SK-N-SH (cell line): Measurements from ENCODE around the gene DBH. TPM values are rescaled to one million over a fixed set of nuclear protein-coding genes. Genes with fewer than 3 reads are reported as not detected.

Experiments
- CTCF ChIA-PET: fragments of 300-600, 350-600 bp; formaldehyde crosslinking; extraction: SDS; loops from one replicate; lab custom pipeline; 2021; lab: Yijun Ruan, JAX
- POLR2A ChIA-PET: fragments of 350-600 bp; sonication (Branson Sonifier 250); formaldehyde crosslinking; extraction: SDS; loops from one replicate; lab custom pipeline; 2020; ENCODE audit warnings: antibody characterized with exemption, inconsistent platforms; lab: Yijun Ruan, JAX
- DNase-seq: peaks from one replicate; pipeline ENCODE4 v3.0.0; 2012
- H2AFZ ChIP-seq: fragments of 200-600 bp; sonication (generic); 2 replicates; pipeline ENCODE4 v1.8.1; 2016; ENCODE audit warnings: antibody characterized with exemption, mild to moderate bottlenecking, low read depth
- H3F3A ChIP-seq: fragments of 200-600 bp; sonication (generic); replicated peaks from 2 replicates; pipeline ENCODE3; 2016; ENCODE audit warnings: antibody characterized with exemption, mild to moderate bottlenecking; ENCODE audit not compliant: insufficient read depth
- H3K27ac ChIP-seq, 2 experiments: fragments of 200-500 bp in 1 of 2; fragments of 200-600 bp in 1 of 2; sonication (Bioruptor generic) in 1 of 2; sonication (generic), shearing (Covaris generic) in 1 of 2; 2 replicates each; pipeline versions ENCODE4 v1.5.1 to v1.6.1; 2014 to 2016; ENCODE audit warnings: low read depth in 2 of 2, inconsistent platforms in 1 of 2, low read length in 1 of 2, mild to moderate bottlenecking in 1 of 2, mixed read lengths in 1 of 2
- H3K27me3 ChIP-seq: fragments of 200-600 bp; sonication (generic), shearing (Covaris generic); 2 replicates; pipeline ENCODE4 v1.6.1; 2016; ENCODE audit warnings: mixed run types; ENCODE audit not compliant: insufficient read depth
- H3K36me3 ChIP-seq, 2 experiments: fragments of 200-500 bp in 1 of 2; fragments of 200-600 bp in 1 of 2; sonication (Bioruptor generic) in 1 of 2; sonication (generic) in 1 of 2; replicated peaks in 1 of 2; 2 replicates each; pipeline versions ENCODE3 to v1.5.1; 2014 to 2016; ENCODE audit warnings: low read length in 1 of 2, mild to moderate bottlenecking in 1 of 2; ENCODE audit not compliant: insufficient read depth in 2 of 2, control insufficient read depth in 1 of 2
- H3K4me1 ChIP-seq, 2 experiments: fragments of 200-500 bp in 1 of 2; fragments of 200-600 bp in 1 of 2; sonication (Bioruptor generic) in 1 of 2; sonication (generic), shearing (Covaris generic) in 1 of 2; 2 replicates each; pipeline versions ENCODE4 v1.5.1 to v1.6.1; 2014 to 2016; ENCODE audit warnings: low read depth in 1 of 2, low read length in 1 of 2, mixed run types in 1 of 2; ENCODE audit not compliant: insufficient read depth in 2 of 2, control insufficient read depth in 1 of 2
- H3K4me2 ChIP-seq: fragments of 200-600 bp; sonication (generic), shearing (Covaris generic); 2 replicates; pipeline ENCODE4 v1.6.1; 2017; ENCODE audit warnings: mixed run types
- H3K4me3 ChIP-seq, 2 experiments: fragments of 200-500 bp in 1 of 2; fragments of 200-600 bp in 1 of 2; sonication (Bioruptor generic) in 1 of 2; sonication (generic), shearing (Covaris generic) in 1 of 2; 2 replicates each; pipeline versions ENCODE4 v1.5.1 to v1.8.1; 2014 to 2016; ENCODE audit warnings: low read depth in 2 of 2, inconsistent platforms in 1 of 2, low read length in 1 of 2, mild to moderate bottlenecking in 1 of 2, mixed read lengths in 1 of 2, moderate library complexity in 1 of 2
- H3K79me2 ChIP-seq: fragments of 200-600 bp; sonication (generic); 2 replicates; pipeline ENCODE4 v1.8.1; 2017; ENCODE audit warnings: mild to moderate bottlenecking; ENCODE audit not compliant: insufficient read depth
- H3K9ac ChIP-seq: fragments of 200-600 bp; sonication (generic); 2 replicates; pipeline ENCODE4 v1.6.1; 2017; ENCODE audit warnings: mixed run types
- H3K9me2 ChIP-seq: fragments of 200-600 bp; sonication (generic); 2 replicates; pipeline ENCODE4 v1.6.1; 2017; ENCODE audit warnings: mixed run types
- H3K9me3 ChIP-seq: fragments of 200-600 bp; sonication (generic); 2 replicates; pipeline ENCODE4 v1.6.1; 2017; ENCODE audit warnings: mixed run types, mild to moderate bottlenecking, moderate library complexity
- H4K20me1 ChIP-seq: fragments of 200-600 bp; sonication (generic); 2 replicates; pipeline ENCODE4 v1.6.1; 2017; ENCODE audit warnings: mild to moderate bottlenecking, mixed run types; ENCODE audit not compliant: insufficient read depth
- CHD2 ChIP-seq: fragments of 150-350 bp; IDR thresholded peaks from 2 replicates; pipeline ENCODE4 v1.6.1; 2018; ENCODE audit warnings: low read length; ENCODE audit not compliant: partially characterized antibody
- EP300 ChIP-seq, 2 experiments: IDR thresholded peaks; 2 replicates each; pipeline versions ENCODE4 v1.4.0 to v1.6.1; 2012; ENCODE audit warnings: borderline replicate concordance in 1 of 2, low read depth in 1 of 2, low read length in 1 of 2
- EZH2phosphoT487 ChIP-seq: fragments of 200-600 bp; sonication (generic); IDR thresholded peaks from 2 replicates; pipeline ENCODE4 v1.6.1; 2017; ENCODE audit warnings: low read depth, mixed run types, mild to moderate bottlenecking, antibody characterized with exemption, moderate library complexity, borderline replicate concordance
- FOXJ3 ChIP-seq: sonication (generic); formaldehyde crosslinking; IDR thresholded peaks from 2 replicates; pipeline ENCODE4 v1.5.1; 2020; ENCODE audit warnings: mild to moderate bottlenecking, missing genetic modification reagents
- GATA2 ChIP-seq: sonication (generic); formaldehyde crosslinking; IDR thresholded peaks from 2 replicates; pipeline ENCODE4 v1.5.0; 2020; ENCODE audit warnings: mild to moderate bottlenecking, missing genetic modification reagents
- JUND ChIP-seq: IDR thresholded peaks from 2 replicates; pipeline ENCODE4 v1.4.0; 2012
- MXI1 ChIP-seq: IDR thresholded peaks from 2 replicates; pipeline ENCODE4 v1.6.1; 2012; ENCODE audit warnings: mild to moderate bottlenecking, low read depth, low read length, improper control_type of control experiment
- RAD21 ChIP-seq: IDR thresholded peaks from 2 replicates; pipeline ENCODE4 v1.6.1; 2012; ENCODE audit warnings: mild to moderate bottlenecking, low read length
- RCOR1 ChIP-seq: fragments of 150-350 bp; IDR thresholded peaks from 2 replicates; pipeline ENCODE4 v1.6.1; 2017; ENCODE audit warnings: antibody characterized with exemption, low read length
- TAF1 ChIP-seq: IDR thresholded peaks from 2 replicates; pipeline ENCODE4 v1.6.1; 2012; ENCODE audit warnings: low read depth, mild to moderate bottlenecking, low read length, moderate library complexity, borderline replicate concordance
- TCF12 ChIP-seq: IDR thresholded peaks from 2 replicates; pipeline ENCODE4 v1.4.0; 2012
- WGBS: methylation state at CpG from one replicate; pipeline ENCODE4 v1.1.6; 2017; ENCODE audit warnings: low lambda C conversion rate; 5-methylcytosine and 5-hydroxymethylcytosine counted together
- polyA plus RNA-seq, 3 experiments: library from polyadenylated mRNA; depleted of rRNA; stranded (reverse); fragments of >200 nt; gene quantifications; 2 replicates each; pipeline ENCODE4 v1.2.3, GENCODE V29; 2012
- TF ChIP-seq, protein P1 (sequence below): IDR thresholded peaks from 2 replicates; pipeline ENCODE4 v1.6.1; 2012; ENCODE audit warnings: mild to moderate bottlenecking, low read depth, low read length, moderate library complexity

The DBH gene
- polyA plus RNA-seq, 1 of the 3 experiments (the other 2 are of a cell fraction), result 0.92 TPM

DNA sequence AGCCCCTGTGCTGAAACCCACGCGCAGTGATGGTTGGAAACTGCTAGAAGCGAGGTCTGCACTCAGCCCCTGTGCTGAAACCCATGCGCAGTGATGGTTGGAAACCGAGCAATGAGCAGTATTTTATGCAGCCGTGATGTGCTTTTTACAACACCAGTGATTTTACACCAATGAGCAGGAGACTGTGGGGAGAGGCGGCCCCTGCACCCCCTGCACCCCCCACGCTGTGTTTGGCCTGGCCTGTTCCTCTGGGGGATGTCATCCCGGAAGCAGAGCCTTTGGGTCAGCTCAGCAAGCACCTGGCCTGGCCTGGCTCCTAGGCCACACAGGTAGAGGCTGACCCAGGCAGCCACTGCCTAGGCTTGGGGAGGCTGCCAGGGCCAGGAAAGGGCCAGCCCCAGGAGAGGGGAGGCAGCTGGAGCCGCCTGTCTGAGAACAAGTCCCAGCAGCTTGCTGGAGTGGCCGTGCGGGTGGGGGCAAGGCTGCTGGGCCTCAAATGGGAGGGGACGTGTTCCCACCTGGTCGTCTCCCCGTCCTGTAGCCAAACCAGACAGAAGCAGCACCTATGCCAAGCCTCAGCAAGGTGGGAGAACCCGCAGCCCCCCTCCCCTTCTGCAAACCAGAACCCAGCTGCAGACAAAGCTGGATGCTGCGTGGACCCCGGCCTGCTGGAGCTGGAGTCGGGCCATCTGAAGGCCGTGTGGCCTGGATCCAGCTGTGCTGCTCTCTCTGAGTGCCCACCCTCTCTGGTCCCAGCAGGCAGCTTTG lies 46.8 kb downstream of the DBH start:
- Histone ChIP-seq H3K4me1 (peaks cover 0 to 72% of the 10 kb centered on the region in 2 experiments; a peak in 2 of 4 replicates), H3K27ac (peak overlapping the region in 1 of 2 experiments; percentile 97; a peak in 2 of 4 replicates), H3K27me3 (no peaks in the 10 kb centered on the region), H3F3A (no peaks in the 10 kb centered on the region), H2AFZ (no peak overlapping the region), H3K4me3 (no peak overlapping the region), H3K79me2 (no peaks in the 10 kb centered on the region), H3K9me3 (no peaks in the 10 kb centered on the region), H3K4me2 (no peak overlapping the region), H3K36me3 (no peaks in the 10 kb centered on the region), H3K9ac (no peak overlapping the region), H3K9me2 (no peaks in the 10 kb centered on the region), H4K20me1 (no peaks in the 10 kb centered on the region)
- WGBS, result 71% methylated on average over 10 of the region's 20 CpGs
- CTCF ChIA-PET, result interaction anchor here (0.6 to 2.2 kb wide), 8 partner anchors 9 to 59 kb away, joined by 3 to 15 read pairs (median 3); no protein-coding TSS in a partner anchor
- POLR2A ChIA-PET, result interaction anchor here (0.9 to 2.1 kb wide), 8 partner anchors 15 to 149 kb away, joined by 3 to 10 read pairs (median 5); partner anchors contain the start of genes DBH and SARDH
- TF ChIP-seq RCOR1 (peak; percentile 56), EZH2phosphoT487 (no peak)
- TF ChIP-seq, protein P1, sequence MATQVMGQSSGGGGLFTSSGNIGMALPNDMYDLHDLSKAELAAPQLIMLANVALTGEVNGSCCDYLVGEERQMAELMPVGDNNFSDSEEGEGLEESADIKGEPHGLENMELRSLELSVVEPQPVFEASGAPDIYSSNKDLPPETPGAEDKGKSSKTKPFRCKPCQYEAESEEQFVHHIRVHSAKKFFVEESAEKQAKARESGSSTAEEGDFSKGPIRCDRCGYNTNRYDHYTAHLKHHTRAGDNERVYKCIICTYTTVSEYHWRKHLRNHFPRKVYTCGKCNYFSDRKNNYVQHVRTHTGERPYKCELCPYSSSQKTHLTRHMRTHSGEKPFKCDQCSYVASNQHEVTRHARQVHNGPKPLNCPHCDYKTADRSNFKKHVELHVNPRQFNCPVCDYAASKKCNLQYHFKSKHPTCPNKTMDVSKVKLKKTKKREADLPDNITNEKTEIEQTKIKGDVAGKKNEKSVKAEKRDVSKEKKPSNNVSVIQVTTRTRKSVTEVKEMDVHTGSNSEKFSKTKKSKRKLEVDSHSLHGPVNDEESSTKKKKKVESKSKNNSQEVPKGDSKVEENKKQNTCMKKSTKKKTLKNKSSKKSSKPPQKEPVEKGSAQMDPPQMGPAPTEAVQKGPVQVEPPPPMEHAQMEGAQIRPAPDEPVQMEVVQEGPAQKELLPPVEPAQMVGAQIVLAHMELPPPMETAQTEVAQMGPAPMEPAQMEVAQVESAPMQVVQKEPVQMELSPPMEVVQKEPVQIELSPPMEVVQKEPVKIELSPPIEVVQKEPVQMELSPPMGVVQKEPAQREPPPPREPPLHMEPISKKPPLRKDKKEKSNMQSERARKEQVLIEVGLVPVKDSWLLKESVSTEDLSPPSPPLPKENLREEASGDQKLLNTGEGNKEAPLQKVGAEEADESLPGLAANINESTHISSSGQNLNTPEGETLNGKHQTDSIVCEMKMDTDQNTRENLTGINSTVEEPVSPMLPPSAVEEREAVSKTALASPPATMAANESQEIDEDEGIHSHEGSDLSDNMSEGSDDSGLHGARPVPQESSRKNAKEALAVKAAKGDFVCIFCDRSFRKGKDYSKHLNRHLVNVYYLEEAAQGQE, result no peak
- no peak for DNase-seq

DNA sequence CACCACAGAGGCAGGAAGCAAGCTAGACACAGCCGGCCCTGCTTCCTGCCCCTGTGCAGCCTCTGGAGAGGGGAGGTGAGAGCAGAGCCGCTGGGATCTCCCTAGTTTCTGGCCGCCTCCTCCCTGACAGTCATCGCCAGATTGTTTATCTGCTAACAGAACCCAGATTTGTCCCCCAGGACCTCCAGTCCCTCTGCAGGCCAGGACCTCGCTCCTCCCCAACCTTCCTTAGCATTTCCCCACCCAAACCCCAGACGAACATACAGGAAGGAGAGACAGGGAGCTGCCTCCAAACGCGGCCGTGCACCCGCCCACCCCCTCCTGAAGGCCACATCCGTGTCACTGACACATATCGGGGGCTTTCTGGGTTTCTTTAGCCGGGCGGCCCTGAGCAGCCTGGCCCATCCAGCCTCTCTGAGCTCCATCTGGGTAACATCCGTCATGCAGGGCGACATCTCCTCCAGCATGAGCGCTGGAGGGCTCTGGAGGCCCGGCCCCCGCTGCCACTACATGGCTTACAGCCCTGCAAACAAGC lies 47.5 kb downstream of the DBH start:
- WGBS, result 54% methylated on average over 13 of the region's 19 CpGs
- H3K4me1 ChIP-seq, result peaks cover 0 to 66% of the 10 kb centered on the region in 2 experiments; a peak in 2 of 4 replicates
- no peaks in the 10 kb centered on the region for H3K27me3 ChIP-seq
- H2AFZ ChIP-seq, result no peak overlapping the region
- no peaks in the 10 kb centered on the region for H3K36me3 ChIP-seq
- H3K9me3 ChIP-seq, result no peaks in the 10 kb centered on the region
- H3K9me2 ChIP-seq, result no peaks in the 10 kb centered on the region
- no peaks in the 10 kb centered on the region for H3F3A ChIP-seq
- H3K79me2 ChIP-seq, result no peaks in the 10 kb centered on the region
- no peak overlapping the region for H3K4me2 ChIP-seq
- H4K20me1 ChIP-seq, result no peaks in the 10 kb centered on the region
- TF ChIP-seq CHD2 (peak; percentile 40), EP300 (IDR thresholded peaks at IDR 0.05; ENCODE audit: borderline replicate concordance in 1 of 2, low read depth in 1 of 2, low read length in 1 of 2) (peak in 1 of 2 experiments; percentile 65; a peak in 2 of 4 replicates), FOXJ3 (CRISPR knock-in tag) (no peak; the same call in 1 of the 2 replicates), RAD21 (no peak; the same call in 1 of the 2 replicates), MXI1 (peak; percentile 50; the same call in 1 of the 2 replicates), GATA2 (CRISPR knock-in tag) (peak; percentile 75), TAF1 (no peak), TCF12 (no peak), JUND (no peak)
- POLR2A ChIA-PET, result interaction anchor here (0.7 to 2.1 kb wide), 9 partner anchors 16 to 150 kb away, joined by 3 to 10 read pairs (median 4); partner anchors contain the start of genes DBH and SARDH
- DNase-seq, result peak; percentile 93
- H3K9ac ChIP-seq, result no peak overlapping the region
- no peak overlapping the region for H3K4me3 ChIP-seq
- H3K27ac ChIP-seq, result peak overlapping the region in 1 of 2 experiments; percentile 97; a peak in 2 of 4 replicates
- CTCF ChIA-PET, result interaction anchor here (0.6 to 2.2 kb wide), 9 partner anchors 8 to 96 kb away, joined by 3 to 15 read pairs (median 3); no protein-coding TSS in a partner anchor
